ENCODE results near the gene SLC2A10.

DNA sequence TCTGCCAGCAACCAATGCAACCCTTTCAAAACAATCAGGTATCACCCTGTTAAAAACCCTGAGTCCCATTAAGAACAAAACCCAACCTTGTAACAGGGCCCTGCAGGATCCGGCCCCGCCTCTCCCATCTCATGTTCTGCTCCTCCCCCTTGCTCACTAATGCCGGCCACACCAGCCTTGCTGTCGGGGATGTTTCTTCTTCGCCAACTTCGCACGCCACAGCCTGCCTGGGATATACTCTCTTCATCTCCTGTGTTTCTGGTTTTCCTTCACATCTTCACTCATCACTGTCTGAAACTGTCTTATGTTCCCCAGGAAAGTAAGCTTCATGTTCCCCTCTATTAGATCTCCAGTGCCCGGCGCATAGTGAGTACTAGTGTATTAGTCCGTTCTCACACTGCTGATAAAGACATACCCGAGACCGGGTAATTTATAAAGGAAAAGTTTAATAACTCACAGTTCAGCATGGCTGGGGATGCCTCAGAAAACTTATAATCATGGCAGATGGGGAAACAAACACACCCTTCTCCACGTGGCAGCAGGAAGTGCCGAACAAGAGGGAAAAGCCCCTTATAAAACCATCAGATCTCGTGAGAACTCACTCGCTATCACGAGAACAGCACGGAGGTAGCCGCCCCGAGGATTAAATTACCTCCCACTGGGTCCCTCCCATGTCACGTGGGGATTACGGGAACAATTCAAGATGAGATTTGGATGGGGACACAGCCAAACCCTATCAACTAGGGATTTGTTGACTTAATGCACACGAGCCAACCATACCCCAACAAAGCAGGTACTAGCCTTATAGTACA is 25.3 kb upstream of the SLC2A10 start:
- no peak for TF ChIP-seq EZH2 (IDR thresholded peaks at IDR 0.05; ENCODE audit: low read length, missing control alignments)
- TF ChIP-seq, protein P1, sequence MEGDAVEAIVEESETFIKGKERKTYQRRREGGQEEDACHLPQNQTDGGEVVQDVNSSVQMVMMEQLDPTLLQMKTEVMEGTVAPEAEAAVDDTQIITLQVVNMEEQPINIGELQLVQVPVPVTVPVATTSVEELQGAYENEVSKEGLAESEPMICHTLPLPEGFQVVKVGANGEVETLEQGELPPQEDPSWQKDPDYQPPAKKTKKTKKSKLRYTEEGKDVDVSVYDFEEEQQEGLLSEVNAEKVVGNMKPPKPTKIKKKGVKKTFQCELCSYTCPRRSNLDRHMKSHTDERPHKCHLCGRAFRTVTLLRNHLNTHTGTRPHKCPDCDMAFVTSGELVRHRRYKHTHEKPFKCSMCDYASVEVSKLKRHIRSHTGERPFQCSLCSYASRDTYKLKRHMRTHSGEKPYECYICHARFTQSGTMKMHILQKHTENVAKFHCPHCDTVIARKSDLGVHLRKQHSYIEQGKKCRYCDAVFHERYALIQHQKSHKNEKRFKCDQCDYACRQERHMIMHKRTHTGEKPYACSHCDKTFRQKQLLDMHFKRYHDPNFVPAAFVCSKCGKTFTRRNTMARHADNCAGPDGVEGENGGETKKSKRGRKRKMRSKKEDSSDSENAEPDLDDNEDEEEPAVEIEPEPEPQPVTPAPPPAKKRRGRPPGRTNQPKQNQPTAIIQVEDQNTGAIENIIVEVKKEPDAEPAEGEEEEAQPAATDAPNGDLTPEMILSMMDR (conservative IDR thresholded peaks at IDR 0.05 in 1 of 2, IDR thresholded peaks at IDR 0.05 in 1 of 2; ENCODE audit: low read depth in 1 of 2, low read length in 2 of 2): no peak
